Gastrocnemius medialis (tissue), 4 donors: ENCODE results near the gene EWSR1. TPM values are rescaled to one million over a fixed set of nuclear protein-coding genes. Genes with fewer than 3 reads are reported as not detected.

ENCODE experiments used
- ATAC-seq, 2 donors: fragments of 150-250 bp; one replicate each; pipeline ENCODE4 v1.9.1; 2016
- DNase-seq, 2 donors: peaks; one replicate each; pipeline ENCODE4 v3.0.0-alpha.2; 2019
- H3K27ac ChIP-seq, 4 donors: fragments of 200-600 bp; sonication (generic); 1 replicate in 1 of 4; 2 replicates in 3 of 4; pipeline ENCODE4 v1.5.1; 2016 to 2018; ENCODE audit warnings: mild to moderate bottlenecking in 2 of 4, moderate library complexity in 1 of 4
- H3K27me3 ChIP-seq, 3 donors: fragments of 200-600 bp; sonication (generic) in 2 of 3; 1 replicate in 1 of 3; 2 replicates in 2 of 3; pipeline versions ENCODE4 v1.5.1 to v1.6.0; 2016 to 2019; ENCODE audit warnings: mild to moderate bottlenecking in 1 of 3, moderate library complexity in 1 of 3
- H3K36me3 ChIP-seq, 2 donors: fragments of 200-600 bp; sonication (generic) in 1 of 2; one replicate each; pipeline ENCODE4 v1.5.1; 2017 to 2018
- H3K4me1 ChIP-seq, 2 donors: fragments of 200-600 bp; sonication (generic) in 1 of 2; one replicate each; pipeline ENCODE4 v1.5.1; 2016 to 2017; ENCODE audit warnings: mild to moderate bottlenecking in 2 of 2
- H3K4me3 ChIP-seq, 4 donors: fragments of 200-600 bp; sonication (generic) in 3 of 4; 1 replicate in 1 of 4; 2 replicates in 3 of 4; pipeline ENCODE4 v1.5.1; 2016 to 2019; ENCODE audit warnings: mild to moderate bottlenecking in 2 of 4
- H3K9me3 ChIP-seq, 3 donors: fragments of 200-600 bp; sonication (generic) in 2 of 3; 1 replicate in 1 of 3; 2 replicates in 2 of 3; pipeline ENCODE4 v1.5.1; 2016 to 2019
- CTCF ChIP-seq, 5 experiments: fragments of 450-650 bp in 3 of 5; fragments of 200-600 bp in 2 of 5; sonication (generic) in 2 of 5; IDR thresholded peaks in 4 of 5; conservative IDR thresholded peaks in 1 of 5; 1 replicate in 4 of 5; 2 replicates in 1 of 5; pipeline ENCODE4 v1.5.1; 2016 to 2019; ENCODE audit warnings: antibody characterized with exemption in 5 of 5, mild to moderate bottlenecking in 3 of 5, moderate library complexity in 3 of 5
- POLR2A ChIP-seq, 2 donors: fragments of 450-650 bp; IDR thresholded peaks; one replicate each; pipeline ENCODE4 v1.6.1; 2017; ENCODE audit warnings: antibody characterized with exemption in 2 of 2, mild to moderate bottlenecking in 2 of 2, moderate library complexity in 2 of 2
- in situ Hi-C, 4 donors: fragments of 200-750 bp; cut with MboI; loops; one replicate each; pipeline versions ENCODE4 v1.15.0 to v1.8.0; 2017; ENCODE audit warnings: low sequenced_read_pairs in 4 of 4
- intact Hi-C: fragments of 100-400 bp; cut with DNase I; formaldehyde crosslinking; loops from one replicate; pipeline ENCODE4 v1.15.1; 2023; ENCODE audit warnings: low total_unique reads
- total RNA-seq, 4 donors: library from RNA; depleted of rRNA; stranded (reverse); fragments of >200 nt; gene quantifications; one replicate each; pipeline versions ENCODE4 v1.1.0 to v1.2.3, GENCODE V29; 2016

The EWSR1 gene
- total RNA-seq, 4 donors from 2014 or later: 192 to 269 (median 202) TPM

GRCh38 chr22:29328566-29329500 is 60.8 kb downstream of the EWSR1 start:
- peaks cover 0 to 16% of the 10 kb centered on the region in 2 donors for H3K36me3 ChIP-seq
- peaks cover 38 to 41% of the 10 kb centered on the region in 2 donors for H3K4me1 ChIP-seq
- H3K27ac ChIP-seq: peak overlapping the region; percentile 74 to 84 (median 81)
- peak; percentile 76 to 90 for DNase-seq
- TF ChIP-seq CTCF (IDR thresholded peaks at IDR 0.05 in 4 of 5, conservative IDR thresholded peaks at IDR 0.05 in 1 of 5) (peak in 1 of 5 experiments; percentile 25), POLR2A (IDR thresholded peaks at IDR 0.05) (peak in 1 of 2 donors; percentile 30)
- in situ Hi-C loops: no loop called here
- intact Hi-C loops: loop anchor here (1.0 to 2.0 kb wide), 2 partner anchors 16 to 23 kb away; partner anchors contain the start of gene GAS2L1
- no peak overlapping the region for H3K4me3 ChIP-seq
- H3K9me3 ChIP-seq: no peaks in the 10 kb centered on the region
- ATAC-seq: peak; percentile 79 to 85
- no peaks in the 10 kb centered on the region for H3K27me3 ChIP-seq

GRCh38 chr22:29329581-29329980 is 61.5 kb downstream of the EWSR1 start:
- intact Hi-C loops: loop anchor here (1.0 to 2.0 kb wide), 2 partner anchors 15 to 23 kb away; partner anchors contain the start of gene GAS2L1
- Histone ChIP-seq H3K27ac (peak overlapping the region; percentile 74 to 84 (median 81)), H3K4me3 (no peak overlapping the region), H3K4me1 (peaks cover 38 to 41% of the 10 kb centered on the region in 2 donors), H3K9me3 (no peaks in the 10 kb centered on the region), H3K27me3 (no peaks in the 10 kb centered on the region), H3K36me3 (peaks cover 0 to 23% of the 10 kb centered on the region in 2 donors)
- no peak for TF ChIP-seq POLR2A (IDR thresholded peaks at IDR 0.05)
- TF ChIP-seq CTCF (IDR thresholded peaks at IDR 0.05 in 4 of 5, conservative IDR thresholded peaks at IDR 0.05 in 1 of 5): peak in 1 of 5 experiments; percentile 11
- peak; percentile 5 to 18 for ATAC-seq
- peak in 1 of 2 donors; percentile 29 for DNase-seq
- in situ Hi-C loops: no loop called here

- Histone ChIP-seq H3K36me3 (peaks cover 0 to 24% of the 10 kb centered on the region in 2 donors), H3K27me3 (no peaks in the 10 kb centered on the region), H3K4me1 (peaks cover 41% of the 10 kb centered on the region in 2 donors), H3K4me3 (no peak overlapping the region), H3K9me3 (no peaks in the 10 kb centered on the region), H3K27ac (peak overlapping the region; percentile 74 to 84 (median 81))
- in situ Hi-C loops (no loop called here), intact Hi-C loops (no loop called here)
- ATAC-seq (no peak), DNase-seq (peak in 1 of 2 donors; percentile 10)
- TF ChIP-seq CTCF (IDR thresholded peaks at IDR 0.05 in 4 of 5, conservative IDR thresholded peaks at IDR 0.05 in 1 of 5) (no peak), POLR2A (IDR thresholded peaks at IDR 0.05) (no peak)
Measured at GRCh38 chr22:29330291-29330690, 62.2 kb downstream of the EWSR1 start.

GRCh38 chr22:29330753-29331152 is 62.7 kb downstream of the EWSR1 start:
- Histone ChIP-seq H3K4me3 (no peak overlapping the region), H3K27ac (peak overlapping the region; percentile 74 to 84 (median 81)), H3K4me1 (peaks cover 41 to 44% of the 10 kb centered on the region in 2 donors), H3K9me3 (no peaks in the 10 kb centered on the region), H3K36me3 (peaks cover 0 to 29% of the 10 kb centered on the region in 2 donors), H3K27me3 (no peaks in the 10 kb centered on the region)
- ATAC-seq (peak in 1 of 2 donors; percentile 27), DNase-seq (peak; percentile 46 to 57)
- intact Hi-C loops (no loop called here), in situ Hi-C loops (no loop called here)
- TF ChIP-seq CTCF (IDR thresholded peaks at IDR 0.05 in 4 of 5, conservative IDR thresholded peaks at IDR 0.05 in 1 of 5) (no peak), POLR2A (IDR thresholded peaks at IDR 0.05) (no peak)
